Fibroblast of skin of left quadriceps (primary cell): ENCODE measurements around the gene TNFSF15.

Source experiments
- DNase-seq, 2 experiments: peaks; one replicate each; pipeline ENCODE4 v3.0.0-alpha.2; 2013; ENCODE audit warnings: low read depth in 2 of 2

The TNFSF15 gene

DNA sequence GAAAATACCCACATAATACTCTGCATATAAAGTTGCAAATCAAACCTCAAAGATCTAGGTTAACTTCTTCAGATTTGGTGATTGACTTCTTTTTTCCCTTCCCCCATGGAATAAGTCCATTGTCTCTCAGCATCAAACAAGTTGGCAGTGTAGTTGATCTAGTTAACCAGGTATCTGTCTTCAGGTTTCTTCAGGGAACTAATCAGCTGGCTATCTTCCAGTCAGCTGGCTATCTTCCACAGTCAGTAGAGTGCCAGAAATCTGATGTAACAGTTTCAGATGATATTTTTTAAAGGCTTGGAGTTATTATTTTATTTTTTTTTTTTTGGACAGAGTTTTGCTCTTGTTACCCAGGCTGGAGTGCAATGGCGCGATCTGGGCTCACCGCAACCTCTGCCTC lies 16.8 kb downstream of the TNFSF15 start:
- DNase-seq, result no peak

DNA sequence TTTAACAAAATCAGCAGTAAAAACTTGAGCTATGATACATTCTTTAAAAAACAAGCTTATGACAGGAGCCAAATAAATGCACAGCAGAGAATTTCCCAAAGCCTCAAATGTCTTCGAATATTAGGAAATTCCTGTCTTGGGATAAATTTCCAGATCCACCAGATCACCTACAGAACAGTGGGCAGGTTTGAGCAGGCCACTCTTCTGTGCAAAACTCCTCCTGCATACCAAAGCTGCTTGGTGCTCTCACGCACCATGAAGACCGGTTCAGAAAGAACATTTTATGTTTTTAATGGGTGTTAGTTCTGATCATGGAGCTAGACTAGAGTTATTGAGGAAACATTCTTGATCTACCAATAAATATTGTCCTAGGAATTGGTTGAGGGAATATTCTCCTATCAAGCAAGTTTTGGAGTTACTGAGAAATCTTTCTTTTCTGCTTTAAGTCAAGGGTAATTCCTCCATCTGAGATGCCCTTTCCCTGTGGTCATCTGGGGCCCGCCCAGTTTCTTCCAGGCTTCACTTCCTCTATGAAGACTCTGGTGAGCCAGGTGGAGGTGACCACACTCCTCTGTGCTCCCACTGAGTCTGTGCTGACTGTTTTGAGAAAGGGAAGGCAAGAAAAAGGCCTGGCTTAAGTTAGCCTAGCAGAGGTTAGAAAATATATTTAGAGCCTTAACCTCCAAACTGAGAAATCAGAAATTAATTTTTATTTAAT lies 17.9 kb downstream of the TNFSF15 start:
- no peak for DNase-seq

DNA sequence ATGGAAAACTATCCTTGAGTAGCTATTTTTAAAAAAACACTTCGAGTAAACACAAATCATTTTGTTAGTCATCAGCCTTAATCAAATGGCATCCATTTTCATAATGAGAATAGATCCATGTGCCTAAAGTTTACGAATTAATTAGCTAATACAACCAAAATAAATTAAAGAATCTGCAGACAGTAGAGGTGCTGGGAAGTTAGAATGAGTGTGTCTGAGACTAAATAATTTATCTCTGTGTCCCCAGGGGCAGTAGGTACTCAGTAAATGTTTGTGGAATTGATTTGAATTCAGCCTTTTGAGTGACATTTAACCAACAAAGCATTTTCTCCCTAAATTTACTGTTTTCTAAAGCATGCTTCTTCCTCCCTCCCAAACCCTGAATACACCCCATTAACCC lies 18.6 kb downstream of the TNFSF15 start:
- DNase-seq, result no peak

DNA sequence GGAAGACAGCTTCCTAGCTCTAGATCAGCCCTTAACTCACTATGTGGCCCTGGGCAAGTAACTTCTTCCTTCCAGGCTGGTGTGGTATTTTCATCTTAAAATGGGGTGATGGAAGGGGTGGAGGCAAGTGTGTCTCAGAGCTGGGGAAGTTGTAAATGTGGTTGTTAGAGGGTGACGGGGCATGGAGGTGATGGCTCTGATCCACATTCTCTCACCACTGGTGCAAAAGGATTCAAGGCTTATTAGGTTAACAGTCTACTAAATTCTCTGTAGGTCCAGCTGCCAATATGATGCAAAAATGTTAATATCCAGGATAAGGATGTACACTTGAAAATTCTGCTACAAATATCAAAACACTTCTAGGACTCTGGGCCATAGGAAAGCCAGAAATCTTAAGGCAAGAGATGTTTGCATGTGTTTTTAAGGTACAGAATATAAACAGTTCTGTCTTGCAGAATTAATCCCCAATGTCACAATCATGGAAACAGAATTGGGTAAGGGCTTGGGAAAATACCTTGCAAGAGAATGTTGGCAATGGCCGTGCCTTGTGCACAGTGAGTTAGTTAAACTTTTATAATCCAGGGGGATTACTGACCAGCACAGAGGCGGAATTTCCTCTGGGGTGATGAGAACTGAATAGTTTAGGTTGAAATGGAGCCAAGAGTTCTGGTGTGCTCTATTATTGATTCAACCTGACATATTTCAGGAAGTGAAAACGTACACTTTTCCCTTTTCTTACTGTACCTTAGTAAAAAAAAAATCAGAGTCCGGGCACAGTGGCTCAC lies 19.8 kb downstream of the TNFSF15 start:
- peak in 1 of 2 experiments; percentile 20 for DNase-seq

DNA sequence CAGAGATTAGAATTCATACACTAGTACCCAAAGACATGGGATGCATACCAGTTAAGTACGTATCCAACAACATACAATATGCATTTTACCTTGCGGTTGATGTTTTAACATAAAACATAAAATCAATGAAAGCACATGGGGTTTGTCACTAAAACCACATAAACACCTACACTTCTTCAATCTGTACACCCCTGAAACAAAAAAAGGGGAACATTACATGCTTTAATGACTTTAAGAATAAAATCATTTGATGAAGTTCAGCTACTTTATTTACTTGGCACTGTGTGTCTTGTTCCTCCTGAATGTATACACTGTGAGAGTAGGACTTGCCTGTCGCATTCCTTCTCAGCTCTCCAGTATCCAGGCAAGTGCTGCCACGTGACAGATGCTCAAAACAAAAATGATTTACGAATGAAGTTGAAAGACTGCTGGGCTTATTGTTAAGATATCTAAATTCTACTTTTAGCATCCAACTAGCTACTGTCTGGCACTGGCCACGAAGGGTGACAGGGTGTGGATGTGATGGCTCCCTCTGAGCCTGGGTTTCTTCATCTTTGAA lies 21.0 kb downstream of the TNFSF15 start:
- DNase-seq, result no peak

DNA sequence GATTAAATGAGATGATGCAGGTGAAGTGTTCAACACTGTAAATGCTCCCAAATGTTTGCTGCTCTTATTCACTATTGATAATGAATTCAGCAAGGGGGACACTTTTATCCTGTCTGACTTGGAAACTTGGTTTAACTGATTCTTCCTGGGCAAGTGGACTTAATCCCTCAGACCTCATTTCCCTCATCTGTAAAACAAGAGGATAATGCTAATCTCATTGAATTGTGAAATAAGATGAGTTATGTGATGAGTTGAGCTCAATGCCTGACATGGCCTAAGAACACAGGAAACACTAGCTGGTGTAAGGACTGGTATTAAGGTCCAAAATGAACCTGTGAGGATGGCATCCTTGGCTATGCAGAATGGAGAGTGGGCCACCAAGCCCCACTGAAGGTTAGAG lies 23.3 kb downstream of the TNFSF15 start:
- DNase-seq, result no peak

DNA sequence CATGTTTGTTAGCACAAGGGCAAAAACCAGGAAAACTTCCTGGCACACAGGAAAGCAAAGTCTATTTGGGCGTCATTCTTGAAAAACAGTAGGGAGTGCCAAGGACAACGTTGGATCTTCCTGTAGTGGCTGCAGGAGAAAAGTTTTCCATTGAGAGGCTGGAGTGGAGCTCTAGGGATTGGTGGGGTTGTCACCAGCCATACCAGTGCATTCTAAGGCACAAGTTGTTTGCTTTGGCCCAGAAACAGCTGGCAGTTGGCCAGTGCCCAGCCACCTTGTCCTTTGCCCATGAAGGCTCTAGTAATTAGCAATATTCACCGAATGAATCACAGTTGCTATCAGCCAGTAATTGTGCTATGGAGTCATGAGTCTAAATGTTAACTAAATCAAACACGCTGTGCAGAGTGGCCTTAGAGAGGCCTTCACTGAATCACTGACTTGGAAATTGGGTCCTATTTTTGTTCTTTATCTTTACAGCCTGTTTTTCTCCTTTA lies 26.4 kb downstream of the TNFSF15 start:
- DNase-seq, result no peak

DNA sequence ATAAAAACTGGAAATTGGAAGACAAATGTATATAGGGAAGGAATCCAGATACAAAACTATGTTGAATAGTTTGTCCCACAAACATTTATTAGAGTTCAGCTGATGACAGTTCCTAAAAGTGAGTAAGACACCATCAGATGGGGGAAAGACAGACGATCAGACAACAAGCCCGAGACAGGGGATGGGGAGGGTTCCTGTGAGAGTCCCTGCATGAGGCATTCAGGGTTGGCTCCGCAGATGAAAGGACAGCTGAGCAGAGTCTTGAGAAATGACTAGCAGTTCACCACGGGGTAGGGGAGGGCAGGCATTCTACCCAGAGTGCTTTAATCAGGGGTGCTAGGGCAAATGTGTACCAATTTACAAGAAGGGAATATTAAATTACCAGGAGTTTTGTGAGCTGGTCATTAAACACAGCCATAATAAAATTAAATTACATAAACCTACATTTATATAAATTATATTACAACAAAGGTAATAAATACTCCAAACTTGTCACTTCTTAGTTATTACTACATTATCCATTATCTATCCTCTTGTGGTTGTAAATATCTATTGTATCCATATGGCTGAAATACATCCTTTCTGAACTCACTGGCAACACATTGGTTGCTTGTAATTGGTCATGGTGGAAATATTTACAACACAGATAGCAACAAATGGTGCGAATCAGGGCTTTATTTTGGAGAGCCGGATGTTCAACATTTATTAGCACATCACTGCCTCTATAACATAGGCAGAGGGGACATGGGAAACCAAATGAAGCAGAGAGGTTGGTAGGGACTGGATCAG lies 27.8 kb downstream of the TNFSF15 start:
- peak; percentile 35 to 44 for DNase-seq

DNA sequence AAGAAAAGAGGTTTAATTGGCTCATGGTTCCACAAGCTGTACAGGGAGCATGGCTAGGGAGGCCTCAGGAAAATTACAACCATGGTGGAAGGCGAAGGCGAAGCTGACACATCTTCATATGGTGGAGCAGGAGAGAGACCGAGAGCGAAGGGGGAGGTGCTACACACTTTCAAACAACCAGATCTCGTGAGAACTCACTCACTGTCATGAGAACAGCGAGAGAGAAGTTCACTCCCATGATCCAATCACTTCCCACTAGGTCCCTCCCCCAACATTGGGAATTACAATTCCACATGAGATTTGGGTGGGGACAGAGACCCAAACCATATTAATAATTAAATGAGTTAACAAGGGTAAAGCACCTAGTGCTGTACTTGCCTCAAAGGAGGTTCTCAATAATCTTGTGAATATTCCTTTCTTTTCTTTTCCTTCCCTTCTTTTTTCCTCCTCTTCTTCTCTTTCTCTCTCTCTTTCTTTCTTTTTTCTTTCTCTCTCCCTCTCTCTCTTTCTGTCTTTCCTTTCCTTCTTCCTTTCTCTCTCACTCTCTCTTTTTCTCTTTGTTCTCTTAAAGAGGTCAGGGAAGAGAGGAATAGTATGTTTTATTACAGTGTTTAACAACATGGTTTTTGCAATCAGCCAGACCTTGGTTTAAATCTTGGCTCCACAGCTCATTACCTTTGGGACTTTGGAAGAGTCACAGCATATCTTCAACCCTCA lies 29.0 kb downstream of the TNFSF15 start:
- no peak for DNase-seq

DNA sequence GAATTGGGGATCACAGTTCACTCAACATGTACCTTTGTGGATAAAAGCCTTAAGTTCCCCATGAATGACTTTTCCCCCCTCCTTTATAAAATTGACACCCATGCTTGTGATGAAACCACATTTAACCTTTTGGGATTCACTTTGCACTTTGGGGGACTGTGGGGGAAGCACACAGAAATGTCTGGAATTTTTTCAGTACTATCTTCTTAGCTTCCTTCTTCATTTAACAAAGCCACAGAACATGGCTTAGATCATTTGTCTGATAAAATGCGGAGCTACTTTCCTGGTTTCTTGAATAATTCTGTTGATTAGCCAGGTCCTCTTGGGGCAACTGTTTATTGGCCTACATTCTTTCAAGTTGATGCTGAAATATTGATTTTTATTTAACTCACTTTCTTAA lies 29.9 kb downstream of the TNFSF15 start:
- DNase-seq, result peak in 1 of 2 experiments; percentile 11

DNA sequence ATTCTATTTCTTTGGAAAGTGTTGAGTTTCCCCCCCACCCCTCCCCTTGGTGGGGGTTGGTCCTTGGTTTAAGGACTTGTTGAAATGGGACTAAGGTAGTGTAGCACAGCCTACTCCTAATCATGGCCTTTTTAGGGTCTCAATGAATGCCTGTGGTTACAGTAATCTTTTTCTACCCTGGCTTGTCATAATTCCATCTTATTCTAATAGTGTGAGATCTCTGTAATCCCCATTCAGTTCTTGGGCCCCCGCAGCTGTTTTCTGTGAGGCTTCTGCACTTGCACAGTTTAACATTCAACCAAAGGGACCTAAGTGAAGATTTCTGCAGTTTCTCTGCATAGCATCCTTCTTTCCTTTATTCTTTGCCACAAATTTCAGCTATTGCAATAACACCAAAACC lies 30.7 kb downstream of the TNFSF15 start:
- DNase-seq, result no peak

DNA sequence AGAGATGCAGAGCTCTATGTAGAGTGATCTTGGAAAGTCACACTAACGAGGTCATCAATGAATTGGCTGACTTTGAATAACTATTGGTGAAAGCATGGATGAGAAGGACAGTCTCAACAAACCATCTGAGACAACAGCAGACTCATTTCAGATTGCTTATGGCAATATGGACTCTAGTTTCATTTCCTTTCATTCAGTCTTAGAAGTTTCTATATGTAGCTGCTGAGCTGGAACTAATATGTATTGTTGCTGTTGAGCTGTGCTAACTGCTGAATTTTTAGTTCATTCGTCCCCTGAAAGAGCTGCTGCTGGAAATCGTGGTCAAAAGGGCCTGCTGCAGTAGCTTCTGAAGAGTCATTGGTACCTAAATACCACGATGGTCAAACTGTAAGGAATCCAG lies 31.3 kb downstream of the TNFSF15 start:
- DNase-seq, result no peak

DNA sequence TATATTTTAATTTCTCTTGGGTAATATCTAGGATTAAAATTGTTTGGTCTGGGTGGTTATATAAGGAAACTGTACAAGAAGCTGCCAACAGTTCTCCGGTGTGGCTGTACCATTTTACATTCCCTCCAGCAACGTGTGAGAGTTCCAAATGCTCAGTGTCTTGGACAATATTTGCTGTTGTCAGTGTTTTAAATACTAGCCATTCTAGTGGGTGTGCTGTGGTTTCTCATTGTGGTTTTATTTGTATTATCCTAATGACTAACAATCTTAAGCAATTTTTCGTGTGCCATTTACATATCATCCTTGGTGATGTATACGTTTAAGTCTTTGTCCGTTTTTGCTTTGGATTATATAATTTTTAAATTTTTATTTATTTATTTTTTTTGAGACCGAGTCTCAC lies 34.0 kb downstream of the TNFSF15 start:
- no peak for DNase-seq

DNA sequence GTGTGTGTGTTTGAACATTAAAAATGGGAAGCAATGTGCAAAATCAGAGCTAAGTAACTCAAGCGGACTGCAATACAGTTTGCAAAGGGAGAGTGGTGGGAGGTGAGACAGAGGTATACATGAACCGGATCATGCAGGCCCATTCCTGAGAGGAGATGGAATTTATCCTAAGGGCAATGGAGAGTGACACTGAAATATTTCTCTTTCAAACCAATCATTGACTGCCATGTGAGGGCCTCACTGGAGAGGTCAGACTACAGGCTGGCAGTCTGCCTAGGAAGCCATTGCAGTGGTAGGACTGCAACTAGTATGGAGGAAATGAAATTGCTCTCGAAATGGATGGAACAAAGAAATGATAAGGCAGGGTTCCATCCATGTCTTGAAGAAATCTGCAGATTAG lies 34.8 kb downstream of the TNFSF15 start:
- DNase-seq, result no peak

DNA sequence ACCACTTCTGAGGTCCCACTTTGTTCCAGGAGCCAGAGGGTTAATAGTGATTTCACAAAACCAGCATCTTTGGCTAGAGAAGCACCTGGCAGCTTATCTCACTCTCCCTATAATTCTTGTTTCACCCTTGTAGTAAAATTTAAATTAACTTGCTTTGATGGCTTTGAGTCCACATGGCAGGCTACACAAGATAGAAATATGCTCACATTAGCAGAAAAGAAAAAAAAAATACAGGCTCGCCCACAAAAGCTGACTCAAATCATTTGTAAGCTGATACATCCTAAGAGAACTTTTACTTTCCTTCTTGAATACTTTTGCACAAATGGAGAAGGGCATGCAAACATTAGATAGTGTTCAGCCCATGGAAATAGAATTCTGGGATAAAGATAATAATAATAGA lies 36.2 kb downstream of the TNFSF15 start:
- no peak for DNase-seq

DNA sequence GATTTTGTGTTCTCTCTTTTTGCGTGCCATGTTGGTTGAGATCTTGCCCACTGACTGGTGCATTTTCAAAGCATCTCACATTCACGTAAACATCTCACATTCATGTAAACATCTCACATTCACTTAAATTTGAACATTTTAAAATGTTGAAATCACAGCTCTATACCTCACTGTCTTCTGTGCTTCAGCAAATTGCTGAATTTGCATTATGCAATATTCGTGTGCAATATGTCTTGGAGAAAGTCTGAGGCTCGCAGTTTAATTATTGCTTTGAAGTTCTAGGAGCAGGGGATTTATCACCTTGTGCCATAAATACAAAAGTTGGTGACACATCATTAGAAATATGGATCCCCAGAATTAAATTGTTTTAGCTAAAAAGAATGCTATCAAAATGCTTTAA lies 42.6 kb downstream of the TNFSF15 start:
- no peak for DNase-seq

DNA sequence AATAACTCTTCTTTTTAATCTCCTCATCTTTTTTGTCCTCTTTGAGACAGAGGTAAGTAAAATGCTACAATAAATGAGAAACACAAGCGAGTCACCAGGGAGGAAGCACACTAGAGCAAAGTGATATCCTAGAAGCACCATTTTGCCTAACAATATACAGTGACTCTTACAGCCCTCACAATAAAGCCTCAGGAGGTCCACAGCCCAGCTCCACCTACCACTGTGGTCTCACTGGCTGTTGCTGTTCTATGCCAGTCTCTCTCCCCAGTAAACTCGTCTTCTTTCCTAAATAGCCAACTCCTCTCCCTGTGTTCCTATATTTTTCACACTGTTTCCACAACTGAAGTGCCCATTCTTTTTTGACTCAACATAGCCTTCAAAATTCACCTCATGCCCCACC lies 44.3 kb downstream of the TNFSF15 start:
- DNase-seq, result no peak

DNA sequence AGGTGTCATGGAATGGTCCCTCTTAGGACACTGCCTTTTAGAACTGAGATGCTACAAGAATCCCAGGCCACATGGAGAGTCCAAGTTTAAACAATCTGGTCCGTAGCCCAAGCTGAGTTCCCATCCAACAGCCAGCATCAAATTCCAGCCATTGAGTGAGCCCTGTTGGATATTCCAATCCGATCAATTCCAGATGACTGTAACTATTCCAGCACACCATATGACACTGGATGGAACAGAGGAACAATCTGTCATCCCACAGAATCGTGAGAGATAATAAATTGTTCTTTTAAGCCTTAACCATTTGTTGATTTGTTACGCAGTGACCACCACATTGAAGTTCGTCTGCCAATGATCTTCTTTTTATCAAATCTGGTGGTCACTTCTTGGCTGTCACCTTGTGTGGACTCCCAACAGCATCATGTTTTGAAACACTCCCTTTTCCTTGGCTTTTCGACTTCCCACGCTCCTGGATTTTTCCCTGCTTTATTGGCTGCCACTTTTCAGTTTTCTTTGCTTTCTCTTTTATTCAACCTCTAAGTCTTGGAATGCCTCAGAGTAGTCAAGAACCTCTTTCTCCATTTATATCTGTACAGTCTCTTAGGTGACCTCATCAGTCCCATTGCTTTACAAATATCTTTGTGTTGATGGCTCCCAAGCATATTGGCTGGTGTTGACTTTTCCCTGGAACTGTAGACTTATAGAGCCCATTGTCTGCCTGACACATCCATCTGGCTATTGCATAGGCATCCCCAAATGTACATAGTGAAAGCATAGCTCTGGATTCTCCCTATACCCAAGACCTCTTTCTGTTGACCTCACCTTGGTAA lies 46.1 kb downstream of the TNFSF15 start:
- DNase-seq, result no peak

DNA sequence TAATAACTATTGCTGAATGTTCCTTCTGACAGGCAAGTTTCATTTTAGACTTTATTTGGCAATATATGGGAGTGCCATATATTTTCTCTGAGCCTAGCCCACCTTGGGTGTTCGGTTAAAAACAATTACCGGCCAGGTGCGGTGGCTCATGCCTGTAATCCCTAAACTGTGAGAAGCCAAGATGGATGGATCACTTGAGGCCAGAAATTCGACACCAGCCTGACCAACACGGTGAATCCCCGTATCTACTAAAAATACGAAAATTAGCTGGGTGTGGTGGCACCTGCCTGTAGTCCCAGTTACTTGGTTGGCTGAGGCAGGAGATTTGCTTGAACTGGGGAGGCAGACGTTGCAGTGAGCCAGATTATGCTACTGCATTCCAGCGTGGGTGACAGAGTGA lies 47.9 kb downstream of the TNFSF15 start:
- no peak for DNase-seq

DNA sequence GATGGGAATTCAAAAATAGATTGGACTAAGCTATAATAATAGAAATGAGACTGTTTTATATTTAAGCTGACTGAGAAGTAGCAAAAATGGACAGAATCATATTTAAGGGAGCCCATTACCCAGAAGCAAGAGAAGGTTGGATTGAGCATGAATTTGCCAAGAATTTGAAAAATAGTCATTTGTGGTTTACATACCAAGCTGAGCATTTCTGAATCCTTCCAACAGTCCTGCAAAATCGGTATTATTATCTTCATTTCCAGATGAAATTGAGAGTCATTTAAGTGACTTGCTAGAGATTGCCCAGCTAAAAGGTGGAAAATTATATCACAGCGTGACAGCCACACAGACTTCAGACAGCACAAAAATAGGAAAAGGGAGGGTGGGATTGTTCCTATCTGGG lies 48.4 kb downstream of the TNFSF15 start:
- DNase-seq, result no peak

DNA sequence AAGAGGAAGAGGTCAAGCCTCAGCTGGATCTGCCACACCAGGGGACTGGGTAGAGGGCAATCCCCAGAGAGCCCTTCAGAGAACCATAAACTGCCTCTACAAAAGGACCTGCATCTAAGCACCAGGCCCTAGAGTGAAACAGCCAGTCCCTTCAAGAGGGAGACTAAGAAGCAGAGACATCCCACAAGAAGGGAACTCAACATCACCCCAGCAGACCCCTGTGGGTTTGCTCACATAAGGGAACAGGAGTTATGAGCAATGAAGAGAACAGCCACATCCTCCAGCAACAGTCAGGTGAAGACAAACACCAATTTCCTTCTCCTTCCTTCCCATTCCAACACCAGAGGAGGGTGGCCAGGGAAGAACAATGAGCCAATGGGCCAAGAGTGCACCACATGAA lies 48.9 kb downstream of the TNFSF15 start:
- no peak for DNase-seq
